HG03159 (cell line): ENCODE data around the gene LRRC17.
"Not testable (repeated sequence)": the region's sequence is repeated elsewhere in the genome, so short reads cannot be mapped to it uniquely, and the experiment has no call there.

Experiments
- ATAC-seq: cut with Tn5 transposase; IDR thresholded peaks from one replicate; pipeline ENCODE4 v1.9.1; 2021; ENCODE audit warnings: mild to moderate bottlenecking, moderate library complexity; ENCODE audit not compliant: unreplicated experiment

LRRC17 gene

GRCh38 chr7:102942181-102942866 lies 29.5 kb downstream of the LRRC17 start:
- no peak for ATAC-seq

- ATAC-seq, result no peak
Measured at GRCh38 chr7:102942868-102943267, 30.1 kb downstream of the LRRC17 start.

- no peak for ATAC-seq
Measured at GRCh38 chr7:102943423-102944169, 30.8 kb downstream of the LRRC17 start.

GRCh38 chr7:102944241-102944640 lies 31.4 kb downstream of the LRRC17 start:
- no peak for ATAC-seq

GRCh38 chr7:102951839-102952238 lies 39.0 kb downstream of the LRRC17 start:
- no peak for ATAC-seq

GRCh38 chr7:102953406-102953805 lies 40.6 kb downstream of the LRRC17 start:
- ATAC-seq, result no peak

- not testable (repeated sequence) for ATAC-seq
Measured at GRCh38 chr7:102954359-102954758, 41.6 kb downstream of the LRRC17 start.

GRCh38 chr7:102958004-102958403 lies 45.2 kb downstream of the LRRC17 start:
- ATAC-seq, result not testable (repeated sequence)

- ATAC-seq, result not testable (repeated sequence)
Measured at GRCh38 chr7:102961993-102962392, 49.2 kb downstream of the LRRC17 start.

GRCh38 chr7:102966465-102966864 lies 53.7 kb downstream of the LRRC17 start:
- ATAC-seq, result no peak

GRCh38 chr7:102967798-102968197 lies 55.0 kb downstream of the LRRC17 start:
- no peak for ATAC-seq

- ATAC-seq, result no peak
Measured at GRCh38 chr7:102973096-102973802, 60.4 kb downstream of the LRRC17 start.

- ATAC-seq, result no peak
Measured at GRCh38 chr7:102974366-102975236, 61.8 kb downstream of the LRRC17 start.

- ATAC-seq, result no peak
Measured at GRCh38 chr7:102975854-102976253, 63.1 kb downstream of the LRRC17 start.

GRCh38 chr7:102976493-102976892 lies 63.7 kb downstream of the LRRC17 start:
- ATAC-seq, result no peak

- not testable (repeated sequence) for ATAC-seq
Measured at GRCh38 chr7:102977586-102977985, 64.8 kb downstream of the LRRC17 start.

- no peak for ATAC-seq
Measured at GRCh38 chr7:102978284-102978683, 65.5 kb downstream of the LRRC17 start.

- ATAC-seq, result no peak
Measured at GRCh38 chr7:102979670-102980069, 66.9 kb downstream of the LRRC17 start.

GRCh38 chr7:102981451-102981850 lies 68.7 kb downstream of the LRRC17 start:
- ATAC-seq, result no peak

- no peak for ATAC-seq
Measured at GRCh38 chr7:102982235-102982634, 69.4 kb downstream of the LRRC17 start.

GRCh38 chr7:102983602-102984001 lies 70.8 kb downstream of the LRRC17 start:
- no peak for ATAC-seq
